Liver (tissue), 9 donors: ENCODE data around the gene KLK14. TPM values are rescaled to one million over a fixed set of nuclear protein-coding genes. Genes with fewer than 3 reads are reported as not detected.

Source experiments
- DNase-seq: peaks from one replicate; pipeline ENCODE4 v3.0.0-alpha.2; 2017; ENCODE audit warnings: low spot score
- H3K27ac ChIP-seq, 2 donors: one replicate each; pipeline ENCODE4 v1.7.0; 2013; ENCODE audit warnings: inconsistent platforms in 2 of 2, low read length in 2 of 2, control low read depth in 1 of 2, low read depth in 1 of 2, mild to moderate bottlenecking in 1 of 2
- H3K27me3 ChIP-seq, 4 donors: one replicate each; pipeline versions ENCODE4 v1.6.1 to v1.7.0; 2013; ENCODE audit warnings: low read length in 3 of 4, inconsistent platforms in 1 of 4, mild to moderate bottlenecking in 1 of 4, moderate library complexity in 1 of 4; ENCODE audit not compliant: control insufficient read depth in 4 of 4, insufficient read depth in 4 of 4
- H3K36me3 ChIP-seq, 4 donors: one replicate each; pipeline versions ENCODE4 v1.6.1 to v1.7.0; 2013; ENCODE audit warnings: low read length in 3 of 4, mild to moderate bottlenecking in 3 of 4, low read depth in 1 of 4, moderate library complexity in 1 of 4; ENCODE audit not compliant: control insufficient read depth in 4 of 4, insufficient read depth in 3 of 4
- H3K4me1 ChIP-seq, 4 donors: one replicate each; pipeline versions ENCODE4 v1.6.1 to v1.7.0; 2013; ENCODE audit warnings: low read length in 3 of 4, mild to moderate bottlenecking in 3 of 4, moderate library complexity in 1 of 4; ENCODE audit not compliant: control insufficient read depth in 4 of 4, insufficient read depth in 4 of 4
- H3K4me3 ChIP-seq, 3 donors: one replicate each; pipeline versions ENCODE4 v1.6.1 to v1.7.0; 2013; ENCODE audit warnings: low read length in 3 of 3, control low read depth in 1 of 3, low read depth in 1 of 3, mild to moderate bottlenecking in 1 of 3
- H3K9ac ChIP-seq, 2 donors: one replicate each; pipeline ENCODE4 v1.7.0; 2013; ENCODE audit warnings: low read length in 2 of 2, mild to moderate bottlenecking in 2 of 2, moderate library complexity in 2 of 2, control low read depth in 1 of 2, low read depth in 1 of 2
- H3K9me3 ChIP-seq, 4 donors: one replicate each; pipeline versions ENCODE4 v1.6.1 to v1.7.0; 2013; ENCODE audit warnings: low read length in 3 of 4; ENCODE audit not compliant: control insufficient read depth in 4 of 4
- ATF3 ChIP-seq: IDR thresholded peaks from 2 replicates; pipeline ENCODE4 v1.6.1; 2016; ENCODE audit warnings: antibody characterized with exemption
- CTCF ChIP-seq: fragments of 150-350 bp; IDR thresholded peaks from 2 replicates; pipeline ENCODE4 v1.5.1; 2017; ENCODE audit warnings: improper control_type of control experiment, low read depth, low read length; ENCODE audit not compliant: missing input control
- EGR1 ChIP-seq, 2 donors: IDR thresholded peaks; 2 replicates each; pipeline ENCODE4 v1.6.1; 2016 to 2018; ENCODE audit warnings: antibody characterized with exemption in 2 of 2, low read depth in 2 of 2
- FOXA1 ChIP-seq: IDR thresholded peaks from 2 replicates; pipeline ENCODE4 v1.6.1; 2016; ENCODE audit warnings: antibody characterized with exemption
- FOXA2 ChIP-seq: IDR thresholded peaks from 2 replicates; pipeline ENCODE4 v1.6.1; 2016; ENCODE audit warnings: antibody characterized with exemption
- GABPA ChIP-seq, 2 donors: IDR thresholded peaks in 1 of 2; conservative IDR thresholded peaks in 1 of 2; 2 replicates each; pipeline ENCODE4 v1.6.1; 2016; ENCODE audit warnings: antibody characterized with exemption in 2 of 2, mild to moderate bottlenecking in 1 of 2, moderate library complexity in 1 of 2
- HNF4A ChIP-seq, 2 donors: conservative IDR thresholded peaks; 2 replicates each; pipeline ENCODE4 v1.6.1; 2016; ENCODE audit warnings: antibody characterized with exemption in 2 of 2, mild to moderate bottlenecking in 2 of 2
- HNF4G ChIP-seq: IDR thresholded peaks from 2 replicates; pipeline ENCODE4 v1.6.1; 2016; ENCODE audit warnings: antibody characterized with exemption
- MAX ChIP-seq: IDR thresholded peaks from 2 replicates; pipeline ENCODE4 v1.6.1; 2016; ENCODE audit warnings: antibody characterized with exemption
- NR2F2 ChIP-seq: IDR thresholded peaks from 2 replicates; pipeline ENCODE4 v1.6.1; 2016; ENCODE audit warnings: antibody characterized with exemption
- REST ChIP-seq: IDR thresholded peaks from 2 replicates; pipeline ENCODE4 v1.6.1; 2016; ENCODE audit warnings: antibody characterized with exemption, mild to moderate bottlenecking
- RXRA ChIP-seq, 2 donors: IDR thresholded peaks; 2 replicates each; pipeline ENCODE4 v1.6.1; 2017 to 2018; ENCODE audit warnings: antibody characterized with exemption in 2 of 2, mild to moderate bottlenecking in 1 of 2
- SP1 ChIP-seq: IDR thresholded peaks from 2 replicates; pipeline ENCODE4 v1.6.1; 2018; ENCODE audit warnings: antibody characterized with exemption, mild to moderate bottlenecking
- TAF1 ChIP-seq: conservative IDR thresholded peaks from 2 replicates; pipeline ENCODE4 v1.6.1; 2016; ENCODE audit warnings: antibody characterized with exemption, mild to moderate bottlenecking
- YY1 ChIP-seq: IDR thresholded peaks from 2 replicates; pipeline ENCODE4 v1.6.1; 2016; ENCODE audit warnings: antibody characterized with exemption, mild to moderate bottlenecking
- ZBTB33 ChIP-seq: IDR thresholded peaks from 2 replicates; pipeline ENCODE4 v1.6.1; 2016; ENCODE audit warnings: antibody characterized with exemption
- WGBS: extraction: QIAGEN DNeasy Blood & Tissue Kit; methylation state at CpG from one replicate; pipeline ENCODE4 v1.1.7; 2013; 5-methylcytosine and 5-hydroxymethylcytosine counted together
- polyA plus RNA-seq, 2 donors: library from polyadenylated mRNA; stranded (reverse) in 1 of 2; unstranded in 1 of 2; fragments of 200-250 nt in 1 of 2; fragments of >200 nt in 1 of 2; fragmentation: Nextera tagmentation in 1 of 2; extraction: Ambion mirVana in 1 of 2; gene quantifications; one replicate each; pipeline versions ENCODE4 v1.2.1 to v1.2.3, GENCODE V29; 2013 to 2015
- total RNA-seq, 2 donors: library from RNA; depleted of rRNA; stranded (reverse); fragments of >200 nt; gene quantifications; one replicate each; pipeline ENCODE4 v1.2.3, GENCODE V29; 2014
- donor health status: healthy.
- donor health status: healthy.
- donor health status: healthy.
- donor health status: healthy.
- donor health status: healthy.

KLK14 gene
- total and polyA plus RNA-seq, 4 donors = 0.06 TPM; not detected in 3

- no peak for TF ChIP-seq CTCF
- TF ChIP-seq TAF1 = no peak
- TF ChIP-seq MAX = no peak
- TF ChIP-seq SP1 = no peak
- TF ChIP-seq HNF4A (conservative IDR thresholded peaks at IDR 0.05) = no peak
- no peak for TF ChIP-seq ATF3
- no peak for TF ChIP-seq FOXA1
- TF ChIP-seq EGR1 (IDR thresholded peaks at IDR 0.05; ENCODE audit: low read depth in 2 of 2) = no peak
- no peak for TF ChIP-seq GABPA (IDR thresholded peaks at IDR 0.05 in 1 of 2, conservative IDR thresholded peaks at IDR 0.05 in 1 of 2)
Measured at GRCh38 chr19:51124216-51124615, 41.5 kb upstream of the KLK14 start (continued).

- Histone ChIP-seq H3K27me3 (no peaks in the 10 kb centered on the region), H3K9me3 (no peaks in the 10 kb centered on the region), H3K27ac (peak overlapping the region; percentile 69 to 70), H3K36me3 (no peaks in the 10 kb centered on the region), H3K4me3 (no peak overlapping the region), H3K4me1 (peaks cover 0 to 18% (median 5%) of the 10 kb centered on the region in 4 donors), H3K9ac (no peak overlapping the region)
- DNase-seq = no peak
- WGBS = 67% methylated on average over 9 of the region's 9 CpGs
- TF ChIP-seq HNF4G = no peak
- TF ChIP-seq REST = no peak
- no peak for TF ChIP-seq RXRA (IDR thresholded peaks at IDR 0.05)
- TF ChIP-seq FOXA2 = no peak
- TF ChIP-seq GABPA (IDR thresholded peaks at IDR 0.05 in 1 of 2, conservative IDR thresholded peaks at IDR 0.05 in 1 of 2) = no peak
- no peak for TF ChIP-seq NR2F2
- no peak for TF ChIP-seq TAF1
- TF ChIP-seq YY1 = no peak
- TF ChIP-seq ZBTB33 = no peak
- no peak for TF ChIP-seq EGR1 (IDR thresholded peaks at IDR 0.05; ENCODE audit: low read depth in 2 of 2)
- no peak for TF ChIP-seq MAX
- TF ChIP-seq CTCF = no peak
Measured at GRCh38 chr19:51123802-51124201, 41.1 kb upstream of the KLK14 start.
